GM23338 (cell line): Measurements from ENCODE around the gene ICAM1. TPM values are rescaled to one million over a fixed set of nuclear protein-coding genes. Genes with fewer than 3 reads are reported as not detected.

Source experiments
- ATAC-seq: fragments of 200-7000 bp; cut with Tn5 transposase; 3 replicates; pipeline ENCODE4 v1.9.1; 2020
- DNase-seq: peaks from one replicate; pipeline ENCODE4 v3.0.0-alpha.2; 2015; ENCODE audit warnings: low spot score
- H2AFZ ChIP-seq: fragments of 200-600 bp; sonication (generic); 2 replicates; pipeline ENCODE4 v1.8.0; 2016; ENCODE audit warnings: antibody characterized with exemption, mild to moderate bottlenecking, moderate library complexity
- H3F3A ChIP-seq: fragments of 200-600 bp; sonication (generic); replicated peaks from 2 replicates; pipeline ENCODE4 v1.8.0; 2017; ENCODE audit warnings: antibody characterized with exemption, mixed run types, low read depth
- H3K27ac ChIP-seq: fragments of 200-600 bp; sonication (generic); 2 replicates; pipeline ENCODE4 v1.6.1; 2016; ENCODE audit warnings: low read depth
- H3K27me3 ChIP-seq: fragments of 200-600 bp; sonication (generic); 2 replicates; pipeline ENCODE4 v1.8.0; 2016; ENCODE audit warnings: mild to moderate bottlenecking, mixed run types, moderate library complexity; ENCODE audit not compliant: insufficient read depth
- H3K36me3 ChIP-seq: fragments of 200-600 bp; sonication (generic); 2 replicates; pipeline ENCODE4 v1.8.0; 2016; ENCODE audit warnings: mild to moderate bottlenecking; ENCODE audit not compliant: insufficient read depth
- H3K4me1 ChIP-seq: fragments of 200-600 bp; sonication (generic); 2 replicates; pipeline ENCODE4 v1.8.0; 2016; ENCODE audit warnings: mild to moderate bottlenecking, moderate library complexity; ENCODE audit not compliant: insufficient read depth
- H3K4me2 ChIP-seq: fragments of 200-600 bp; sonication (generic); 2 replicates; pipeline ENCODE4 v1.7.1; 2017; ENCODE audit warnings: mixed run types
- H3K4me3 ChIP-seq: fragments of 200-600 bp; sonication (generic); 2 replicates; pipeline ENCODE4 v1.6.1; 2016; ENCODE audit warnings: mixed run types
- H3K79me2 ChIP-seq: fragments of 200-600 bp; sonication (generic); replicated peaks from 2 replicates; pipeline ENCODE4 v1.8.0; 2017; ENCODE audit warnings: mild to moderate bottlenecking; ENCODE audit not compliant: insufficient read depth
- H3K9me2 ChIP-seq: fragments of 200-600 bp; sonication (generic); 2 replicates; pipeline ENCODE4 v1.8.0; 2017; ENCODE audit not compliant: insufficient read depth
- H4K20me1 ChIP-seq: fragments of 200-600 bp; sonication (generic); replicated peaks from 2 replicates; pipeline ENCODE4 v1.8.0; 2017; ENCODE audit warnings: mild to moderate bottlenecking; ENCODE audit not compliant: insufficient read depth
- H3K27ac Mint-ChIP-seq: 2 replicates; pipeline ENCODE4 v1.8.0; 2020; ENCODE audit warnings: inconsistent platforms, mild to moderate bottlenecking, moderate library complexity, mixed read lengths
- H3K27me3 Mint-ChIP-seq: 3 replicates; pipeline ENCODE4 v1.8.0; 2022; ENCODE audit warnings: low read depth, mild to moderate bottlenecking, moderate library complexity, mixed read lengths, inconsistent platforms; ENCODE audit not compliant: insufficient read depth, poor library complexity
- H3K36me3 Mint-ChIP-seq: 3 replicates; pipeline ENCODE4 v1.8.0; 2021; ENCODE audit warnings: low read depth, mild to moderate bottlenecking, inconsistent platforms, moderate library complexity, mixed read lengths
- H3K4me1 Mint-ChIP-seq: 3 replicates; pipeline ENCODE4 v1.8.0; 2020; ENCODE audit warnings: mild to moderate bottlenecking, inconsistent platforms, mixed read lengths
- H3K4me3 Mint-ChIP-seq: 3 replicates; pipeline ENCODE4 v1.8.0; 2021; ENCODE audit warnings: moderate library complexity, mild to moderate bottlenecking, inconsistent platforms, mixed read lengths
- H3K9me3 Mint-ChIP-seq: 3 replicates; pipeline ENCODE4 v1.8.0; 2020; ENCODE audit warnings: moderate library complexity, mild to moderate bottlenecking, inconsistent platforms, mixed read lengths
- CREB1 ChIP-seq: fragments of 250-450 bp; sonication (Bioruptor Pico); IDR thresholded peaks from 2 replicates; pipeline ENCODE4 v1.5.0; 2020; ENCODE audit warnings: low read depth, mild to moderate bottlenecking, moderate library complexity
- CTCF ChIP-seq, 2 experiments: fragments of 200-600 bp in 1 of 2; sonication (generic) in 1 of 2; conservative IDR thresholded peaks; 2 replicates each; pipeline versions ENCODE4 v1.5.1 to v1.6.1; 2016 to 2017; ENCODE audit warnings: antibody characterized with exemption in 2 of 2, low read depth in 2 of 2, mild to moderate bottlenecking in 2 of 2, moderate library complexity in 1 of 2
- ETS1 ChIP-seq: IDR thresholded peaks from 2 replicates; pipeline ENCODE4 v1.6.1; 2016; ENCODE audit warnings: antibody characterized with exemption
- EZH2 ChIP-seq: fragments of 200-600 bp; sonication (generic); IDR thresholded peaks from one replicate; pipeline ENCODE4 v1.8.0; 2017; ENCODE audit warnings: antibody characterized with exemption, mild to moderate bottlenecking, low read depth; ENCODE audit not compliant: unreplicated experiment
- EZH2phosphoT487 ChIP-seq: fragments of 200-600 bp; sonication (generic); IDR thresholded peaks from one replicate; pipeline ENCODE4 v1.8.1; 2018; ENCODE audit warnings: antibody characterized with exemption; ENCODE audit not compliant: unreplicated experiment
- JUNB ChIP-seq: IDR thresholded peaks from one replicate; pipeline ENCODE4 v1.6.1; 2016; ENCODE audit warnings: antibody characterized with exemption; ENCODE audit not compliant: unreplicated experiment
- NANOG ChIP-seq: IDR thresholded peaks from 2 replicates; pipeline ENCODE4 v1.6.1; 2016; ENCODE audit warnings: antibody characterized with exemption, borderline replicate concordance
- POLR2AphosphoS5 ChIP-seq: IDR thresholded peaks from 2 replicates; pipeline ENCODE4 v1.6.1; 2016; ENCODE audit warnings: antibody characterized with exemption, low read depth
- REST ChIP-seq: IDR thresholded peaks from one replicate; pipeline ENCODE4 v1.6.1; 2018; ENCODE audit warnings: antibody characterized with exemption; ENCODE audit not compliant: unreplicated experiment
- STAT1 ChIP-seq: IDR thresholded peaks from one replicate; pipeline ENCODE4 v1.6.1; 2016; ENCODE audit warnings: antibody characterized with exemption; ENCODE audit not compliant: unreplicated experiment
- ZNF114 ChIP-seq: fragments of 250-450 bp; sonication (Bioruptor Pico); IDR thresholded peaks from 2 replicates; pipeline ENCODE4 v1.5.0; 2020; ENCODE audit warnings: mild to moderate bottlenecking, moderate library complexity
- ZNF331 ChIP-seq: fragments of 250-450 bp; sonication (Bioruptor Pico); IDR thresholded peaks from 2 replicates; pipeline ENCODE4 v1.5.0; 2020; ENCODE audit warnings: low read depth, mild to moderate bottlenecking, moderate library complexity
- ZNF462 ChIP-seq: fragments of 250-450 bp; sonication (Bioruptor Pico); IDR thresholded peaks from 2 replicates; pipeline ENCODE4 v1.5.0; 2020; ENCODE audit warnings: mild to moderate bottlenecking, moderate library complexity
- polyA plus RNA-seq: library from polyadenylated mRNA; unstranded; fragments of >200 nt; fragmentation: Nextera tagmentation; extraction: Ambion mirVana; gene quantifications from 2 replicates; pipeline ENCODE4 v1.2.1, GENCODE V29; 2016
- total RNA-seq: library from RNA; depleted of rRNA; stranded (reverse); fragments of >200 nt; shearing (Covaris generic); gene quantifications from 2 replicates; pipeline ENCODE4 v1.2.3, GENCODE V29; 2014

Gene ICAM1
- total and polyA plus RNA-seq, 2 experiments from 2014 or later, result 1.6 to 3.5 TPM

GRCh38 chr19:10320602-10321416 lies 49.9 kb downstream of the ICAM1 start:
- Histone ChIP-seq H3K4me3 (no peak overlapping the region), H3F3A (peaks cover 12% of the 10 kb centered on the region), H3K4me2 (no peak overlapping the region), H3K9me2 (no peaks in the 10 kb centered on the region), H3K27me3 (no peaks in the 10 kb centered on the region), H3K79me2 (no peaks in the 10 kb centered on the region), H3K4me1 (peaks cover 6% of the 10 kb centered on the region; the same call in 1 of the 2 replicates), H3K27ac (no peak overlapping the region), H4K20me1 (peaks cover 7% of the 10 kb centered on the region), H3K36me3 (peaks cover 15% of the 10 kb centered on the region; the same call in 1 of the 2 replicates), H2AFZ (no peak overlapping the region)
- Mint-ChIP-seq H3K9me3 (no peaks in the 10 kb centered on the region), H3K27ac (no peak overlapping the region), H3K4me1 (peaks cover 7% of the 10 kb centered on the region; the same call in 2 of the 3 replicates), H3K27me3 (peaks cover 2% of the 10 kb centered on the region), H3K4me3 (no peak overlapping the region), H3K36me3 (peaks cover 54% of the 10 kb centered on the region)
- ATAC-seq, result no peak
- TF ChIP-seq ZNF462 (CRISPR knock-in tag) (no peak), CREB1 (CRISPR knock-in tag) (no peak), POLR2AphosphoS5 (no peak), ZNF331 (no peak), STAT1 (no peak), JUNB (no peak), EZH2 (no peak), CTCF (conservative IDR thresholded peaks at IDR 0.05; ENCODE audit: low read depth in 2 of 2) (no peak; a peak in 1 of 4 replicates), ZNF114 (CRISPR knock-in tag) (no peak), ETS1 (no peak), EZH2phosphoT487 (no peak), NANOG (no peak), REST (no peak)
- DNase-seq, result no peak
